Measurements from ENCODE around the gene MAP4K5. TPM values are rescaled to one million over a fixed set of nuclear protein-coding genes. Genes with fewer than 3 reads are reported as not detected.

Gene MAP4K5
- polyA plus RNA-seq, 1 donor: 37.2 TPM

GRCh38 chr14:50533241-50533705, 904 bp upstream of the MAP4K5 start:
- Histone ChIP-seq H3K4me3 (ENCODE audit: low read length) (peak overlapping the region; percentile 80), H3K4me1 (ENCODE audit: control insufficient read depth, insufficient read depth, low read length) (peaks cover 4% of the 10 kb centered on the region), H3K9me3 (ENCODE audit: control insufficient read depth, low read depth, low read length) (no peaks in the 10 kb centered on the region), H3K36me3 (ENCODE audit: control insufficient read depth, insufficient read depth, low read length) (peaks cover 4% of the 10 kb centered on the region), H3K27me3 (ENCODE audit: control insufficient read depth, insufficient read depth, low read length) (no peaks in the 10 kb centered on the region), H3K27ac (ENCODE audit: low read length) (peak overlapping the region; percentile 96)
- 11% methylated on average over 3 of the region's 5 CpGs for WGBS (ENCODE audit: insufficient coverage, low lambda C conversion rate)
- no peak for DNase-seq

DNA sequence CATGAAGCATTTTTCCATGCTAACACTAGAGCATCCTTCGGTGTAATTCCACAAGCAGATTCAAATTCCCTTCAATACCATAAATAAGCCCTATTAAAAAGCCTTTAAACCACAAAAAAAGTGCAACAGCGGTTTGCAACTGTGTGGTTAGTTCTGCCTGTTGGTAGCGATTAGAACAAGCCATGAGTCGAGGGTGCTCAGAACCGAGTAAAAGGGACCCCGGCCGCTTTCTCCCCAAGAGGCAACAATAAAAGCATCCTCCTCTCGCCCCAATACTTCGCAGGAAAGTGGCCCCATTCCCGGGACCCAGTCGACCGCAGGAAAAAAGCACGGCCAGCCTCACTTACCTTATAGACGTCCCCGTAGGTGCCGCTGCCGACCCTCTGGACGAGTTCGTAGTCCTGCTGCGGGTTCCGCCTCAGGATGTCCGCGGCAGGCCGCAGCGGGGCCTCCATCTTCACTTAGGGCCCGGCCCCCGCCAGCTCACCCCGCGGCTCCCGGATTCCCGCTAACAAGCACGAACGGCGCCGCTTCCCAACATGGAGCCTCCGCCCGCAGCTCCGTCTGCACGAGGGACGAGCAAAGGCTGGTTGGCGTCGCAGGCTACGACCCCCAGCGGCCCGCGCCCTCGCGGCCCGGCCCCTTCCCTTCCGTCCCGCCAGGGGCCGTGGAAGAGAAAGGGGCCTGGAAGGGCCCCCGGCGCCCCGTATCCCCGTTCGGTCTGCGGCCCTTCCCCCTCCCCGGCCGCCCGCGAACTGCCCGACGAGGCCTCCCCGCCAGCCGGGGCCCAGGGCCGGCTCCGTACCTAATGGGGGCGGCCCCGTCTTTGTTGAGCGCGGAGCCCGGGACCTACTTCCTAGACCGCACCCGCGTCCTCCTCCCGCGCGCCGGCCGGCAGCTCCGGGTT, 521 bp downstream of the MAP4K5 start:
- no CpG with 5 or more reads among the region's 82 CpGs for WGBS (ENCODE audit: insufficient coverage, low lambda C conversion rate)
- H3K4me1 ChIP-seq (ENCODE audit: control insufficient read depth, insufficient read depth, low read length): peaks cover 4% of the 10 kb centered on the region
- H3K4me3 ChIP-seq (ENCODE audit: low read length): peak overlapping the region; percentile 80
- peak overlapping the region; percentile 97 for H3K27ac ChIP-seq (ENCODE audit: low read length)
- H3K27me3 ChIP-seq (ENCODE audit: control insufficient read depth, insufficient read depth, low read length): no peaks in the 10 kb centered on the region
- H3K9me3 ChIP-seq (ENCODE audit: control insufficient read depth, low read depth, low read length): no peaks in the 10 kb centered on the region
- peak; percentile 33 to 77 for DNase-seq
- H3K36me3 ChIP-seq (ENCODE audit: control insufficient read depth, insufficient read depth, low read length): peaks cover 4% of the 10 kb centered on the region

- peak overlapping the region; percentile 80 for H3K4me3 ChIP-seq (ENCODE audit: low read length)
- 60% methylated on average over 1 of the region's 8 CpGs for WGBS (ENCODE audit: insufficient coverage, low lambda C conversion rate)
- H3K4me1 ChIP-seq (ENCODE audit: control insufficient read depth, insufficient read depth, low read length): peaks cover 4% of the 10 kb centered on the region
- no peak for DNase-seq
- no peaks in the 10 kb centered on the region for H3K9me3 ChIP-seq (ENCODE audit: control insufficient read depth, low read depth, low read length)
- peaks cover 4% of the 10 kb centered on the region for H3K36me3 ChIP-seq (ENCODE audit: control insufficient read depth, insufficient read depth, low read length)
- no peaks in the 10 kb centered on the region for H3K27me3 ChIP-seq (ENCODE audit: control insufficient read depth, insufficient read depth, low read length)
- H3K27ac ChIP-seq (ENCODE audit: low read length): no peak overlapping the region
Measured at GRCh38 chr14:50530794-50531365, 1.5 kb downstream of the MAP4K5 start.

DNA sequence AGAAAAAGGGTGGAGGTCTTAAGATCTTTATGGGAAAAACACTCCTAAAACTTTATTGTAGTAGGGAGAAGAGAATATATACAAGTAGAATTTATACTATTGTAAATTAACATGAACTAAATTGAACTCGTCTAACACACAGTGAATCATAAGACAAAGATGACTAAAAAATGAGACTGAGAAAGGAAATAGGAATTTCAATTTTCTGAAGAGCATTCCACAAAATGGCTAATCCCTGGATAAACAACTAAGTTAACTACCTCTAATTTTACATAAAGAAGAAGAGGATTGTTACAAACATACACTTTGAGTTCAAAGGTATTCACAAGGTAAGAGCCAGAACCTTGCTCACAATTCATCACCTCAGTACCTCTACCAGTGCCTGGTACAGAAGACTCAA, 2.0 kb downstream of the MAP4K5 start:
- DNase-seq: no peak
- H3K4me1 ChIP-seq (ENCODE audit: control insufficient read depth, insufficient read depth, low read length): peaks cover 4% of the 10 kb centered on the region
- 44% methylated on average over 1 of the region's 1 CpG for WGBS (ENCODE audit: insufficient coverage, low lambda C conversion rate)
- peak overlapping the region; percentile 80 for H3K4me3 ChIP-seq (ENCODE audit: low read length)
- H3K27me3 ChIP-seq (ENCODE audit: control insufficient read depth, insufficient read depth, low read length): no peaks in the 10 kb centered on the region
- no peak overlapping the region for H3K27ac ChIP-seq (ENCODE audit: low read length)
- peaks cover 4% of the 10 kb centered on the region for H3K36me3 ChIP-seq (ENCODE audit: control insufficient read depth, insufficient read depth, low read length)
- no peaks in the 10 kb centered on the region for H3K9me3 ChIP-seq (ENCODE audit: control insufficient read depth, low read depth, low read length)

DNA sequence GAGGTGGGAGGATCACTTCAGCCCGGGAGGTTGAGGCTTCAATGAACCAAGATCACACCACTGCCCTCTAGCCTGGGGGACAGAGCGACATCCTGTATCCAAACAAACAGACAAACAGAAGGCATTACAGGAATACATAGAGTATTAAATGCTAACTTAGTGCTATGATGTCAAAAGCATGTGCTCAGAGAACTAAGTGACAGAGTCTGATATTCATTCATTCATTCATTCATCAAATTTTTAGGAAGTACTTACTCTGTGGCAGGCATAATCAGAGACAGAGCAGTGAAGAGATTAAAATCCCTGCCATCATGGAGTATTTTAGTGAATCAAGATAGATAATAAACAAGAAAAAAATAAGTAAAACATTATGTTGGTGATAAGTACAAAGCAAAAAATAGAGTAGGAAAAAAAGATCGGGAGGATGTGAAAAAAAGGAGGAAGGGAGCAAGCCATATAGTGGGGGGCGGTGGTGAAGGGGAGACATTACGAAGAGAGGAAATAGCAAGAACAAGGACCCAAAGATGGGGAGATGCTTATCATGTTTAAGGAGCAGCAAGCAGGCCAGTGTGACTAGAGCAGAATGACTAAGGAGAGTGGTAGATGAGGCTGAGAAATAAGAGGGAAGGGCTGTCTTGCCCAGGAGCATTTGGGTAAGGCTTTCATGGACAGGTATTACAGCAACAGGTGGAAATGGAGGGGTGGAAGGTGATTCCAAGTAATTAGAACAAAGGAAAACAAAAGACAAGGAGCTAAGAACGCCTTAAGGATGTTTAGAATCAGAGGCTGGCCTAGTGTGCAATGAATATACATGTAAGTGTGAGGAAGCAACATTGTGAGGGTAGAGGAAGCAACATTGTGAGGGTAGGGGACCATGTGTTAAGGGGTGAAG, 2.8 kb downstream of the MAP4K5 start:
- H3K27me3 ChIP-seq (ENCODE audit: control insufficient read depth, insufficient read depth, low read length): no peaks in the 10 kb centered on the region
- H3K4me1 ChIP-seq (ENCODE audit: control insufficient read depth, insufficient read depth, low read length): peaks cover 4% of the 10 kb centered on the region
- no peak overlapping the region for H3K27ac ChIP-seq (ENCODE audit: low read length)
- H3K36me3 ChIP-seq (ENCODE audit: control insufficient read depth, insufficient read depth, low read length): peaks cover 4% of the 10 kb centered on the region
- no peak for DNase-seq
- 86% methylated on average over 3 of the region's 6 CpGs for WGBS (ENCODE audit: insufficient coverage, low lambda C conversion rate)
- no peaks in the 10 kb centered on the region for H3K9me3 ChIP-seq (ENCODE audit: control insufficient read depth, low read depth, low read length)
- H3K4me3 ChIP-seq (ENCODE audit: low read length): no peak overlapping the region

GRCh38 chr14:50528000-50528399, 4.4 kb downstream of the MAP4K5 start:
- H3K27me3 ChIP-seq (ENCODE audit: control insufficient read depth, insufficient read depth, low read length): no peaks in the 10 kb centered on the region
- WGBS (ENCODE audit: insufficient coverage, low lambda C conversion rate): 100% methylated on average over 1 of the region's 1 CpG
- no peaks in the 10 kb centered on the region for H3K9me3 ChIP-seq (ENCODE audit: control insufficient read depth, low read depth, low read length)
- no peak for DNase-seq
- peaks cover 4% of the 10 kb centered on the region for H3K4me1 ChIP-seq (ENCODE audit: control insufficient read depth, insufficient read depth, low read length)
- peaks cover 4% of the 10 kb centered on the region for H3K36me3 ChIP-seq (ENCODE audit: control insufficient read depth, insufficient read depth, low read length)
- H3K4me3 ChIP-seq (ENCODE audit: low read length): no peak overlapping the region
- no peak overlapping the region for H3K27ac ChIP-seq (ENCODE audit: low read length)

DNA sequence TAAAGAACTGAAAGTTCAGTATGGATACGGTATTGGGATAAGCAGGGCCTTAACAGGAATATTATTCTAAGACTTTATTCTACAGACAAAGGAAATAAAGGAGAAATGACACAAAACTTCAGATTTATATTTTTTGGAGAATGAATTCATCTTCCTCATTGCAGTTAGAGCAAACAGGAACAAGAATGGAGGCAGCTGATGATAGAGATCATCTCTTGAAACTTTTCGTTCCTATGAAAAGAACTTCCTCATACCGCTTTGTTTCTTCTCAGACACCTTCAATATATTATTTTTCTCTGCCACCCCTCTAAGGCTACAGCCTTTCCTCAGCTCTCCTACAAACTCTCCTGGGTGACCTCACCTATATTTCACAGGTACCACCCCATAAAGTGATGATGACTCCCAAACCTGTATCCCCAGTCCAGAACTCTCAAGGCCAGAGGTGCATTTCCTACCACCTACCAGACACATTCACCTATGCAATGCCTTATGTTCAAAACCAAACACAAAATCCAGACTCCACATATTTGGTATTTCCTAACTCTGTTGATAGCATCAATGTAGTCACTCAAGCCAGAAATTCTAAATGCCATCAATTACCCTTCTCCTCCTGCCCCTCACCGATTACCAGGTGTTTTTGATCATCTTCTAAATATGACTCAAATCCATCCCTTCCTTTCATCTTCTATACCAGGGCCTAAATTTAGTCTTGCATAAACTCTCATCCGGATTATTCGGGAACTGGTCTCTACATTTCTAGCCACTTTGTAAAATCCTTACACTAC, 7.4 kb downstream of the MAP4K5 start:
- no peaks in the 10 kb centered on the region for H3K9me3 ChIP-seq (ENCODE audit: control insufficient read depth, low read depth, low read length)
- H3K27me3 ChIP-seq (ENCODE audit: control insufficient read depth, insufficient read depth, low read length): no peaks in the 10 kb centered on the region
- no peak overlapping the region for H3K4me3 ChIP-seq (ENCODE audit: low read length)
- H3K27ac ChIP-seq (ENCODE audit: low read length): no peak overlapping the region
- DNase-seq: no peak
- H3K4me1 ChIP-seq (ENCODE audit: control insufficient read depth, insufficient read depth, low read length): peaks cover 2% of the 10 kb centered on the region
- WGBS (ENCODE audit: insufficient coverage, low lambda C conversion rate): 100% methylated on average over 6 of the region's 6 CpGs
- H3K36me3 ChIP-seq (ENCODE audit: control insufficient read depth, insufficient read depth, low read length): peaks cover 2% of the 10 kb centered on the region

DNA sequence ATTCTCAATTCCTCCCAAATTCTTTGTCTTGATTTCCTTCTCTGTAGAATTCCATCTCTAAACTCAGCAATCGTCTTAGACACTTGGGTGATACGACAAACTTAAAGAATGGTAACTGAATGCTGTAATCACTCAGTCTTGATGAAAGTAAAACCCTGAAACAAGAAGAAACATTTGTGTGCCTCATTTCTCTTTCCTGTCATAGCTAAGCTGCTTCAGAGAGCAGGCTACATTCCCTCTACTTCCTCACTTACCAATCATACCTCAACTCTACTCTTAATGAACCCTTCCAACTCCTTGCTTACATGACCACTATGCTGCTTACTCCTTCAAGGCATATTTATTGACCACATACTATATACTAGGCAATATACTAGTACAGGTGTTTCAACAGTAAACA, 8.3 kb downstream of the MAP4K5 start:
- no peak for DNase-seq
- Histone ChIP-seq H3K9me3 (ENCODE audit: control insufficient read depth, low read depth, low read length) (no peaks in the 10 kb centered on the region), H3K27ac (ENCODE audit: low read length) (no peak overlapping the region), H3K4me1 (ENCODE audit: control insufficient read depth, insufficient read depth, low read length) (no peaks in the 10 kb centered on the region), H3K36me3 (ENCODE audit: control insufficient read depth, insufficient read depth, low read length) (no peaks in the 10 kb centered on the region), H3K4me3 (ENCODE audit: low read length) (no peak overlapping the region), H3K27me3 (ENCODE audit: control insufficient read depth, insufficient read depth, low read length) (no peaks in the 10 kb centered on the region)
- WGBS (ENCODE audit: insufficient coverage, low lambda C conversion rate): no CpG with 5 or more reads among the region's 2 CpGs

GRCh38 chr14:50523271-50524041, 8.9 kb downstream of the MAP4K5 start:
- no peak overlapping the region for H3K27ac ChIP-seq (ENCODE audit: low read length)
- H3K36me3 ChIP-seq (ENCODE audit: control insufficient read depth, insufficient read depth, low read length): no peaks in the 10 kb centered on the region
- no peaks in the 10 kb centered on the region for H3K4me1 ChIP-seq (ENCODE audit: control insufficient read depth, insufficient read depth, low read length)
- H3K27me3 ChIP-seq (ENCODE audit: control insufficient read depth, insufficient read depth, low read length): no peaks in the 10 kb centered on the region
- H3K9me3 ChIP-seq (ENCODE audit: control insufficient read depth, low read depth, low read length): no peaks in the 10 kb centered on the region
- DNase-seq: no peak
- H3K4me3 ChIP-seq (ENCODE audit: low read length): no peak overlapping the region
- whole genome bisulfite sequencing (ENCODE audit: insufficient coverage, low lambda C conversion rate): 100% methylated on average over 1 of the region's 5 CpGs
